Left lobe of liver (tissue), 2 donors: ENCODE results near the gene UGP2. TPM values are rescaled to one million over a fixed set of nuclear protein-coding genes. Genes with fewer than 3 reads are reported as not detected.
"Not testable (repeated sequence)": the region's sequence is repeated elsewhere in the genome, so short reads cannot be mapped to it uniquely, and the experiment has no call there.

ENCODE experiments used
- ATAC-seq: fragments of 200-7000 bp; cut with Tn5 transposase; one replicate; pipeline ENCODE4 v1.9.1; 2020; ENCODE audit warnings: mild to moderate bottlenecking, moderate library complexity
- DNase-seq: peaks from one replicate; pipeline ENCODE4 v3.0.0-alpha.2; 2020; ENCODE audit warnings: low spot score
- total RNA-seq: library from RNA; stranded (reverse); gene quantifications from one replicate; pipeline ENCODE4 v1.2.1, GENCODE V29; 2021
- donor health status: DM: no; HTN: no; CAD: no; lungs with moderate emphysema.
- donor health status: DM: no; HTN: yes; CAD: no.

Gene UGP2
- total RNA-seq, 1 donor from 2014 or later, result 303 TPM

GRCh38 chr2:63840081-63840784 is 1.5 kb upstream of the UGP2 start:
- ATAC-seq (peak; percentile 9), DNase-seq (peak; percentile 57)

GRCh38 chr2:63840785-63841253 is 877 bp upstream of the UGP2 start:
- DNase-seq (peak; percentile 100), ATAC-seq (peak; percentile 84)

- ATAC-seq (no peak), DNase-seq (peak; percentile 59)
Observed at GRCh38 chr2:63842149-63843061, 709 bp downstream of the UGP2 start.

- no peak for ATAC-seq
- no peak for DNase-seq
Observed at GRCh38 chr2:63843093-63843492, 1.4 kb downstream of the UGP2 start.

- DNase-seq, result no peak
- ATAC-seq, result no peak
Observed at GRCh38 chr2:63843791-63844190, 2.1 kb downstream of the UGP2 start.

GRCh38 chr2:63844616-63845015 is 2.9 kb downstream of the UGP2 start:
- ATAC-seq (no peak), DNase-seq (no peak)

GRCh38 chr2:63845866-63846265 is 4.2 kb downstream of the UGP2 start:
- DNase-seq (no peak), ATAC-seq (no peak)

- no peak for DNase-seq
Observed at GRCh38 chr2:63846487-63846886, 4.8 kb downstream of the UGP2 start.

GRCh38 chr2:63847571-63847970 is 5.9 kb downstream of the UGP2 start:
- ATAC-seq, DNase-seq: not testable (repeated sequence)

More at GRCh38 chr2:63846487-63846886, 4.8 kb downstream of the UGP2 start:
- no peak for ATAC-seq

GRCh38 chr2:63849381-63850203 is 7.9 kb downstream of the UGP2 start:
- ATAC-seq (peak; percentile 21), DNase-seq (no peak)

GRCh38 chr2:63850204-63850571 is 8.5 kb downstream of the UGP2 start:
- DNase-seq (no peak), ATAC-seq (no peak)

GRCh38 chr2:63850649-63851048 is 9.0 kb downstream of the UGP2 start:
- DNase-seq (no peak), ATAC-seq (peak; percentile 54)

GRCh38 chr2:63851691-63852311 is 10.1 kb downstream of the UGP2 start:
- no peak for DNase-seq
- ATAC-seq, result peak; percentile 53

GRCh38 chr2:63853527-63854310 is 12.0 kb downstream of the UGP2 start:
- no peak for DNase-seq
- peak; percentile 46 for ATAC-seq

- ATAC-seq (no peak), DNase-seq (no peak)
Observed at GRCh38 chr2:63855418-63856302, 14.0 kb downstream of the UGP2 start.

GRCh38 chr2:63856303-63856603 is 14.6 kb downstream of the UGP2 start:
- no peak for DNase-seq
- ATAC-seq, result no peak

- DNase-seq (no peak), ATAC-seq (no peak)
Observed at GRCh38 chr2:63858291-63858690, 16.6 kb downstream of the UGP2 start.

- DNase-seq (no peak), ATAC-seq (peak; percentile 56)
Observed at GRCh38 chr2:63861220-63861822, 19.6 kb downstream of the UGP2 start.

GRCh38 chr2:63862806-63863205 is 21.1 kb downstream of the UGP2 start:
- ATAC-seq (peak; percentile 8), DNase-seq (no peak)
